ENCODE measurements around the gene KCNH5. TPM values are rescaled to one million over a fixed set of nuclear protein-coding genes. Genes with fewer than 3 reads are reported as not detected.

The KCNH5 gene
- polyA plus RNA-seq, 1 of the 3 experiments (the other 2 are of a cell fraction), result not detected

- no peaks in the 10 kb centered on the region for H3K36me3 ChIP-seq (replicated peaks in 1 of 2; ENCODE audit: control insufficient read depth in 1 of 2, insufficient read depth in 2 of 2, low read length in 1 of 2)
- 16% methylated on average over 3 of the region's 3 CpGs for WGBS (ENCODE audit: low lambda C conversion rate)
- no peaks in the 10 kb centered on the region for H3K79me2 ChIP-seq (ENCODE audit: insufficient read depth)
- H2AFZ ChIP-seq (ENCODE audit: low read depth), result no peak overlapping the region
- no peak overlapping the region for H3K4me2 ChIP-seq
- H3K27me3 ChIP-seq (ENCODE audit: insufficient read depth), result no peaks in the 10 kb centered on the region
- ChIA-PET CTCF (no interaction called here), POLR2A (no interaction called here)
- no peak overlapping the region for H3K9ac ChIP-seq
- DNase-seq, result no peak
- H4K20me1 ChIP-seq (ENCODE audit: insufficient read depth), result no peaks in the 10 kb centered on the region
- no peaks in the 10 kb centered on the region for H3K9me2 ChIP-seq
- H3K4me1 ChIP-seq (ENCODE audit: control insufficient read depth in 1 of 2, insufficient read depth in 2 of 2, low read depth in 1 of 2, low read length in 1 of 2), result no peaks in the 10 kb centered on the region
- no peak overlapping the region for H3K27ac ChIP-seq (ENCODE audit: low read depth in 2 of 2, low read length in 1 of 2)
- no peak overlapping the region for H3K4me3 ChIP-seq (ENCODE audit: low read depth in 2 of 2, low read length in 1 of 2)
- no peaks in the 10 kb centered on the region for H3K9me3 ChIP-seq
- H3F3A ChIP-seq (replicated peaks; ENCODE audit: insufficient read depth), result no peaks in the 10 kb centered on the region
- TF ChIP-seq TAF1 (IDR thresholded peaks at IDR 0.05; ENCODE audit: borderline replicate concordance, low read depth, low read length), result no peak
- TF ChIP-seq RXRA (IDR thresholded peaks at IDR 0.05; ENCODE audit: borderline replicate concordance, low read depth), result no peak
- TF ChIP-seq ELF1 (IDR thresholded peaks at IDR 0.05), result no peak
- no peak for TF ChIP-seq JUND (IDR thresholded peaks at IDR 0.05)
- TF ChIP-seq RCOR1 (IDR thresholded peaks at IDR 0.05; ENCODE audit: low read length), result no peak
- no peak for TF ChIP-seq FOSL2 (IDR thresholded peaks at IDR 0.05; ENCODE audit: borderline replicate concordance, low read depth)
- TF ChIP-seq NRF1 (IDR thresholded peaks at IDR 0.05; ENCODE audit: low read depth, low read length), result no peak
- TF ChIP-seq, protein P1, sequence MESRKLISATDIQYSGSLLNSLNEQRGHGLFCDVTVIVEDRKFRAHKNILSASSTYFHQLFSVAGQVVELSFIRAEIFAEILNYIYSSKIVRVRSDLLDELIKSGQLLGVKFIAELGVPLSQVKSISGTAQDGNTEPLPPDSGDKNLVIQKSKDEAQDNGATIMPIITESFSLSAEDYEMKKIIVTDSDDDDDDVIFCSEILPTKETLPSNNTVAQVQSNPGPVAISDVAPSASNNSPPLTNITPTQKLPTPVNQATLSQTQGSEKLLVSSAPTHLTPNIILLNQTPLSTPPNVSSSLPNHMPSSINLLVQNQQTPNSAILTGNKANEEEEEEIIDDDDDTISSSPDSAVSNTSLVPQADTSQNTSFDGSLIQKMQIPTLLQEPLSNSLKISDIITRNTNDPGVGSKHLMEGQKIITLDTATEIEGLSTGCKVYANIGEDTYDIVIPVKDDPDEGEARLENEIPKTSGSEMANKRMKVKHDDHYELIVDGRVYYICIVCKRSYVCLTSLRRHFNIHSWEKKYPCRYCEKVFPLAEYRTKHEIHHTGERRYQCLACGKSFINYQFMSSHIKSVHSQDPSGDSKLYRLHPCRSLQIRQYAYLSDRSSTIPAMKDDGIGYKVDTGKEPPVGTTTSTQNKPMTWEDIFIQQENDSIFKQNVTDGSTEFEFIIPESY (IDR thresholded peaks at IDR 0.05; ENCODE audit: borderline replicate concordance, low read depth), result no peak
- no peak for TF ChIP-seq FOXM1 (IDR thresholded peaks at IDR 0.05; ENCODE audit: low read depth)
- TF ChIP-seq RAD21 (IDR thresholded peaks at IDR 0.05; ENCODE audit: low read length), result no peak
- TF ChIP-seq MXI1 (IDR thresholded peaks at IDR 0.05; ENCODE audit: low read depth, low read length), result no peak
Measured at GRCh38 chr14:62709773-62710172, 335.5 kb downstream of the KCNH5 start.

DNA sequence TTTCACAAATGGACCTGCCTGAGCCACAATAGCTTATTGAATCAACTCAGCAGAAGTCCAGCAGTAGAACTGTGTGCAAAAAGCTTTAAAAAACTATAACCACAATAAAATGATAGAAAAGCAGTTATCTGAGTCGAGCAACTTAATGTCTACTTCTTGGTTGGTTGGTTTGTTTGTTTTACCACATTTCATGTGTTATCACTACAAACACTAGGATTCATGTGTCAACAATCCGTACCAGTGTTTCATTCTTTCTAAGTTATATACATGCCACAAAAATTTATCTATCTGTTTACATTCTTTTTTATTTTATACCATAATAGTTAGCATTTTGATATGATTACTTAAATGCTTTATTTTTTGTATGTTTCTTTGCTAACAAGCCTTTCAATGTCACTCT, 339.0 kb downstream of the KCNH5 start:
- ChIA-PET CTCF (no interaction called here), POLR2A (no interaction called here)
- 8% methylated on average over 2 of the region's 2 CpGs for WGBS (ENCODE audit: low lambda C conversion rate)
- no peaks in the 10 kb centered on the region for H3K27me3 ChIP-seq (ENCODE audit: insufficient read depth)
- DNase-seq, result no peak
- no peak overlapping the region for H3K9ac ChIP-seq
- no peaks in the 10 kb centered on the region for H3K36me3 ChIP-seq (replicated peaks in 1 of 2; ENCODE audit: control insufficient read depth in 1 of 2, insufficient read depth in 2 of 2, low read length in 1 of 2)
- no peaks in the 10 kb centered on the region for H3K9me2 ChIP-seq
- no peaks in the 10 kb centered on the region for H3K79me2 ChIP-seq (ENCODE audit: insufficient read depth)
- no peak overlapping the region for H3K4me2 ChIP-seq
- no peak overlapping the region for H3K27ac ChIP-seq (ENCODE audit: low read depth in 2 of 2, low read length in 1 of 2)
- no peak overlapping the region for H3K4me3 ChIP-seq (ENCODE audit: low read depth in 2 of 2, low read length in 1 of 2)
- H3K9me3 ChIP-seq, result no peaks in the 10 kb centered on the region
- no peaks in the 10 kb centered on the region for H3K4me1 ChIP-seq (ENCODE audit: control insufficient read depth in 1 of 2, insufficient read depth in 2 of 2, low read depth in 1 of 2, low read length in 1 of 2)
- no peak overlapping the region for H2AFZ ChIP-seq (ENCODE audit: low read depth)
- H4K20me1 ChIP-seq (ENCODE audit: insufficient read depth), result no peaks in the 10 kb centered on the region
- TF ChIP-seq POLR2AphosphoS5 (IDR thresholded peaks at IDR 0.05; ENCODE audit: low read depth, low read length) (no peak), FOSL2 (IDR thresholded peaks at IDR 0.05; ENCODE audit: borderline replicate concordance, low read depth) (no peak), NFIC (IDR thresholded peaks at IDR 0.05; ENCODE audit: borderline replicate concordance) (no peak), RAD21 (IDR thresholded peaks at IDR 0.05; ENCODE audit: low read length) (no peak), EZH2phosphoT487 (IDR thresholded peaks at IDR 0.05; ENCODE audit: borderline replicate concordance, low read depth) (no peak)
- H3F3A ChIP-seq (replicated peaks; ENCODE audit: insufficient read depth), result no peaks in the 10 kb centered on the region

Measured in SK-N-SH (cell line).